ENCODE measurements around the gene SPECC1L. TPM values are rescaled to one million over a fixed set of nuclear protein-coding genes. Genes with fewer than 3 reads are reported as not detected.

Gene SPECC1L
- total and polyA plus RNA-seq, 2 of the 8 experiments (the other 6 are each of a cell fraction or from before 2014, with no cell fraction given), result 15.7 to 61.6 TPM

GRCh38 chr22:24429411-24430365, 159.1 kb downstream of the SPECC1L start:
- H3K4me2 ChIP-seq (ENCODE audit: insufficient read depth in 1 of 2, low read depth in 2 of 2, low read length in 2 of 2), result no peak overlapping the region
- TF ChIP-seq KDM1A (IDR thresholded peaks at IDR 0.05; ENCODE audit: borderline replicate concordance, low read length) (peak; percentile 93), HDAC2 (IDR thresholded peaks at IDR 0.05; ENCODE audit: borderline replicate concordance in 1 of 2, low read depth in 2 of 2, low read length in 2 of 2) (peak in 1 of 2 experiments; percentile 55; a peak in 1 of 4 replicates), YY1 (IDR thresholded peaks at IDR 0.05; ENCODE audit: low read depth, low read length) (no peak), RFX5 (IDR thresholded peaks at IDR 0.05; ENCODE audit: borderline replicate concordance, low read depth, low read length) (peak; percentile 86), CREB1 (IDR thresholded peaks at IDR 0.05) (peak; percentile 42; the same call in 1 of the 2 replicates), TCF12 (IDR thresholded peaks at IDR 0.05; ENCODE audit: low read depth, low read length) (no peak)
- peak overlapping the region; percentile 60; the same call in 1 of the 2 replicates for H2BK12ac ChIP-seq (ENCODE audit: low read depth, low read length)
- DNase-seq (ENCODE audit: low read depth in 1 of 2, low spot score in 2 of 2), result no peak
- H3K27ac ChIP-seq (ENCODE audit: low read depth, low read length), result 0 out of 2 replicates have a peak overlapping the region, but pooled peaks have one; percentile 23
- H3K27me3 ChIP-seq (replicated peaks in 1 of 4; ENCODE audit: control insufficient read depth in 3 of 4, extremely low read depth in 1 of 4, insufficient read depth in 3 of 4, low read length in 3 of 4), result peaks cover 3 to 15% (median 10%) of the 10 kb centered on the region in 4 experiments
- no peak overlapping the region for H3K23ac ChIP-seq (ENCODE audit: insufficient read length)
- WGBS, 2 experiments (ENCODE audit: extremely low coverage in 1 of 2, insufficient coverage in 1 of 2, insufficient read length in 1 of 2, insufficient replicate concordance in 2 of 2, low coverage in 1 of 2, low lambda C conversion rate in 2 of 2, missing lambda C conversion rate in 1 of 2), result 87% methylated on average over 19 of the region's 22 CpGs; no CpG with 5 or more reads in 1 of the 2 experiments
- no peaks in the 10 kb centered on the region for H3K79me2 ChIP-seq (ENCODE audit: control insufficient read depth in 1 of 2, insufficient read depth in 2 of 2, low read length in 2 of 2)
- no peak overlapping the region for H3K4me3 ChIP-seq (ENCODE audit: extremely low read depth in 1 of 4, insufficient read depth in 2 of 4, low read depth in 3 of 4, low read length in 4 of 4)
- peaks cover 4 to 9% (median 8%) of the 10 kb centered on the region in 4 experiments; a peak in 6 of 7 replicates for H3K4me1 ChIP-seq (replicated peaks in 1 of 4; ENCODE audit: control insufficient read depth in 3 of 4, insufficient read depth in 4 of 4, low read length in 3 of 4)
- H2BK120ac ChIP-seq (replicated peaks; ENCODE audit: low read depth, low read length), result no peak overlapping the region
- H2BK20ac ChIP-seq (ENCODE audit: low read length), result no peak overlapping the region
- H4K5ac ChIP-seq (ENCODE audit: insufficient read length, low read depth, low read length), result no peak overlapping the region
- H3K9me3 ChIP-seq (ENCODE audit: insufficient read depth in 2 of 2, low read depth in 1 of 2, low read length in 1 of 2), result no peaks in the 10 kb centered on the region
- peak overlapping the region; percentile 97; the same call in 1 of the 2 replicates for H2AK5ac ChIP-seq (ENCODE audit: low read depth, low read length)
- H2AFZ ChIP-seq (ENCODE audit: low read length), result no peak overlapping the region
- H3K36me3 ChIP-seq (ENCODE audit: control insufficient read depth in 2 of 4, insufficient read depth in 4 of 4, low read length in 3 of 4), result no peaks in the 10 kb centered on the region
- no peak overlapping the region; the same call in 1 of the 2 replicates for H4K8ac ChIP-seq (ENCODE audit: extremely low read depth, insufficient read depth, low read length)
- ChIA-PET POLR2A (ENCODE audit: partially characterized antibody) (no interaction called here), CTCF (ENCODE audit: partially characterized antibody) (interaction anchor here (0.6 to 10.8 kb wide), 6 partner anchors 8 to 195 kb away, joined by 3 to 114 read pairs (median 4); no protein-coding TSS in a partner anchor)
- no peaks in the 10 kb centered on the region for H4K20me1 ChIP-seq (replicated peaks in 1 of 2; ENCODE audit: control insufficient read depth in 1 of 2, insufficient read depth in 2 of 2, low read length in 2 of 2)
- H3K4ac ChIP-seq (replicated peaks; ENCODE audit: insufficient read length, low read depth, low read length), result peak overlapping the region; percentile 51
- H3K18ac ChIP-seq (ENCODE audit: extremely low read depth, low read length), result no peak overlapping the region; the same call in none of the 2 replicates
- H3K79me1 ChIP-seq (ENCODE audit: low read depth, low read length), result no peaks in the 10 kb centered on the region
- peak overlapping the region; percentile 31 for H4K91ac ChIP-seq (replicated peaks; ENCODE audit: insufficient read length, low read length)
- no peak for FAIRE-seq
- no peaks in the 10 kb centered on the region for H3K23me2 ChIP-seq (ENCODE audit: low read depth, low read length)
- no peak overlapping the region; the same call in 1 of the 2 replicates for H2BK5ac ChIP-seq (ENCODE audit: low read depth, low read length)
- H3K56ac ChIP-seq (replicated peaks; ENCODE audit: insufficient read length, low read depth, low read length), result no peak overlapping the region
- peak overlapping the region; percentile 92 for H2BK15ac ChIP-seq (ENCODE audit: low read length)
- H3K9ac ChIP-seq (replicated peaks in 1 of 4; ENCODE audit: extremely low read depth in 1 of 4, low read depth in 3 of 4, low read length in 3 of 4), result no peak overlapping the region
- H3K14ac ChIP-seq (ENCODE audit: insufficient read length), result no peak overlapping the region
